H9 (cell line): ENCODE results near the gene TPGS1. TPM values are rescaled to one million over a fixed set of nuclear protein-coding genes. Genes with fewer than 3 reads are reported as not detected.

ENCODE experiments used
- DNase-seq: peaks from one replicate; pipeline ENCODE4 v3.0.0-alpha.2; 2017
- H2AFZ ChIP-seq: one replicate; pipeline ENCODE4 v1.6.1; 2013; ENCODE audit warnings: mild to moderate bottlenecking, low read length, control low read depth, moderate library complexity
- H2AK5ac ChIP-seq: 2 replicates; pipeline ENCODE4 v1.6.1; 2013; ENCODE audit warnings: low read length, control low read depth, mixed read lengths; ENCODE audit not compliant: insufficient read length
- H2BK120ac ChIP-seq: one replicate; pipeline ENCODE4 v1.6.1; 2013; ENCODE audit warnings: low read depth, mild to moderate bottlenecking, low read length, control low read depth, inconsistent platforms; ENCODE audit not compliant: poor library complexity, severe bottlenecking
- H2BK12ac ChIP-seq: 2 replicates; pipeline ENCODE4 v1.6.1; 2013; ENCODE audit warnings: low read length, control low read depth, mixed read lengths, low read depth; ENCODE audit not compliant: insufficient read length
- H2BK15ac ChIP-seq: 2 replicates; pipeline ENCODE4 v1.6.1; 2013; ENCODE audit warnings: low read depth, low read length, control low read depth
- H2BK20ac ChIP-seq: one replicate; pipeline ENCODE4 v1.6.1; 2013; ENCODE audit warnings: low read depth, mild to moderate bottlenecking, low read length, control low read depth, inconsistent platforms; ENCODE audit not compliant: poor library complexity, severe bottlenecking
- H2BK5ac ChIP-seq: 2 replicates; pipeline ENCODE4 v1.6.1; 2013; ENCODE audit warnings: low read length, control low read depth, mixed read lengths; ENCODE audit not compliant: insufficient read length
- H3K14ac ChIP-seq: 2 replicates; pipeline ENCODE4 v1.6.1; 2013; ENCODE audit warnings: low read length, control low read depth; ENCODE audit not compliant: insufficient read depth
- H3K18ac ChIP-seq: 2 replicates; pipeline ENCODE4 v1.6.1; 2013; ENCODE audit warnings: low read depth, mild to moderate bottlenecking, mixed read lengths, low read length, control low read depth; ENCODE audit not compliant: insufficient read length
- H3K23ac ChIP-seq: 2 replicates; pipeline ENCODE4 v1.6.1; 2013; ENCODE audit warnings: low read length, control low read depth, mixed read lengths, low read depth; ENCODE audit not compliant: insufficient read length
- H3K23me2 ChIP-seq: 2 replicates; pipeline ENCODE4 v1.6.1; 2013; ENCODE audit warnings: low read depth, mild to moderate bottlenecking, mixed read lengths, low read length, control low read depth; ENCODE audit not compliant: insufficient read length, poor library complexity, severe bottlenecking
- H3K27ac ChIP-seq: 2 replicates; pipeline ENCODE4 v1.5.1; 2013; ENCODE audit warnings: low read length, control low read depth, mixed read lengths, low read depth; ENCODE audit not compliant: insufficient read length
- H3K27me3 ChIP-seq: 2 replicates; pipeline ENCODE4 v1.6.1; 2013; ENCODE audit warnings: low read length, control low read depth, inconsistent platforms; ENCODE audit not compliant: insufficient read depth
- H3K4ac ChIP-seq: 2 replicates; pipeline ENCODE4 v1.6.1; 2013; ENCODE audit warnings: low read depth, mild to moderate bottlenecking, control low read depth, inconsistent platforms, low read length, moderate library complexity
- H3K4me1 ChIP-seq: 2 replicates; pipeline ENCODE4 v1.6.1; 2013; ENCODE audit warnings: low read length, control low read depth, inconsistent platforms; ENCODE audit not compliant: insufficient read depth
- H3K4me2 ChIP-seq: 2 replicates; pipeline ENCODE4 v1.6.1; 2013; ENCODE audit warnings: low read length, control low read depth, mixed read lengths; ENCODE audit not compliant: insufficient read length, insufficient read depth
- H3K56ac ChIP-seq: 2 replicates; pipeline ENCODE4 v1.6.1; 2013; ENCODE audit warnings: low read depth, mild to moderate bottlenecking, mixed read lengths, low read length, control low read depth; ENCODE audit not compliant: insufficient read length
- H3K79me1 ChIP-seq: 2 replicates; pipeline ENCODE4 v1.6.1; 2013; ENCODE audit warnings: low read depth, mild to moderate bottlenecking, moderate library complexity, low read length, control low read depth, inconsistent platforms; ENCODE audit not compliant: insufficient read depth, poor library complexity, severe bottlenecking
- H3K79me2 ChIP-seq: 2 replicates; pipeline ENCODE4 v1.6.1; 2013; ENCODE audit warnings: low read length, control low read depth, inconsistent platforms; ENCODE audit not compliant: insufficient read depth
- H3K9ac ChIP-seq: 2 replicates; pipeline ENCODE4 v1.6.1; 2013; ENCODE audit warnings: low read length, control low read depth, mixed read lengths; ENCODE audit not compliant: insufficient read length; ENCODE audit errors: extremely low read depth
- H3K9me3 ChIP-seq: one replicate; pipeline ENCODE4 v1.6.1; 2013; ENCODE audit warnings: low read depth, low read length, inconsistent platforms; ENCODE audit not compliant: control insufficient read depth
- H3T11ph ChIP-seq: one replicate; pipeline ENCODE4 v1.6.1; 2013; ENCODE audit warnings: mild to moderate bottlenecking, low read length, control low read depth, inconsistent platforms
- H4K20me1 ChIP-seq: one replicate; pipeline ENCODE4 v1.6.1; 2013; ENCODE audit not compliant: control insufficient read depth, insufficient read length, insufficient read depth
- H4K5ac ChIP-seq: 2 replicates; pipeline ENCODE4 v1.6.1; 2013; ENCODE audit warnings: low read depth, mild to moderate bottlenecking, mixed read lengths, low read length, control low read depth; ENCODE audit not compliant: insufficient read length
- H4K8ac ChIP-seq: replicated peaks from 2 replicates; pipeline ENCODE4 v1.6.1; 2013; ENCODE audit warnings: low read length, control low read depth, mixed read lengths, low read depth; ENCODE audit not compliant: insufficient read length
- H4K91ac ChIP-seq: 2 replicates; pipeline ENCODE4 v1.6.1; 2013; ENCODE audit warnings: low read depth, mild to moderate bottlenecking, moderate library complexity, mixed read lengths, low read length, control low read depth; ENCODE audit not compliant: insufficient read length
- H3K27ac Mint-ChIP-seq, 3 experiments: 2 replicates in 2 of 3; 3 replicates in 1 of 3; pipeline ENCODE4 v1.8.0; 2020 to 2021; ENCODE audit warnings: mixed read lengths in 3 of 3, mild to moderate bottlenecking in 1 of 3, moderate library complexity in 1 of 3
- H3K27me3 Mint-ChIP-seq: 2 replicates; pipeline ENCODE4 v1.8.0; 2021; ENCODE audit warnings: low read depth, mild to moderate bottlenecking, moderate library complexity, mixed read lengths
- H3K36me3 Mint-ChIP-seq, 3 experiments: 2 replicates in 2 of 3; 3 replicates in 1 of 3; pipeline ENCODE4 v1.8.0; 2020 to 2021; ENCODE audit warnings: low read depth in 3 of 3, mixed read lengths in 3 of 3; ENCODE audit not compliant: insufficient read depth in 1 of 3
- H3K4me1 Mint-ChIP-seq, 2 experiments: 2 replicates each; pipeline ENCODE4 v1.8.0; 2020; ENCODE audit warnings: mixed read lengths in 2 of 2
- H3K4me3 Mint-ChIP-seq, 2 experiments: 2 replicates in 1 of 2; 3 replicates in 1 of 2; pipeline ENCODE4 v1.8.0; 2020 to 2021; ENCODE audit warnings: mild to moderate bottlenecking in 2 of 2, mixed read lengths in 2 of 2, moderate library complexity in 1 of 2
- H3K9me3 Mint-ChIP-seq, 2 experiments: 2 replicates in 1 of 2; 3 replicates in 1 of 2; pipeline ENCODE4 v1.8.0; 2020; ENCODE audit warnings: mild to moderate bottlenecking in 2 of 2, mixed read lengths in 2 of 2, moderate library complexity in 1 of 2
- CTCF ChIP-seq: fragments of 200-600 bp; sonication (generic); conservative IDR thresholded peaks from 3 replicates; pipeline ENCODE4 v1.8.0; 2021; ENCODE audit warnings: antibody characterized with exemption, mild to moderate bottlenecking
- WGBS: extraction: QIAGEN DNeasy Blood & Tissue Kit; methylation state at CpG from one replicate; pipeline ENCODE4 v1.1.7; 2013; ENCODE audit warnings: missing lambda C conversion rate, low lambda C conversion rate, mixed read lengths; ENCODE audit not compliant: insufficient read length; ENCODE audit errors: extremely low coverage; 5-methylcytosine and 5-hydroxymethylcytosine counted together
- total RNA-seq: library from RNA; stranded (reverse); gene quantifications from 2 replicates; pipeline ENCODE4 v1.2.1, GENCODE V29; 2021

Gene TPGS1
- total RNA-seq, 1 experiment from 2014 or later: 7.4 TPM

GRCh38 chr19:497491-497868 is 9.8 kb upstream of the TPGS1 start:
- Histone ChIP-seq H3K18ac (no peak overlapping the region), H4K20me1 (no peaks in the 10 kb centered on the region), H3K14ac (no peak overlapping the region), H3K27me3 (peaks cover 14% of the 10 kb centered on the region; the same call in 1 of the 2 replicates), H2BK15ac (no peak overlapping the region), H2BK20ac (no peak overlapping the region), H3K56ac (no peak overlapping the region), H3K9ac (no peak overlapping the region), H3K4ac (no peak overlapping the region), H2BK120ac (no peak overlapping the region), H3T11ph (no peak overlapping the region), H3K27ac (no peak overlapping the region), H2BK5ac (no peak overlapping the region), H3K79me2 (no peaks in the 10 kb centered on the region), H4K91ac (no peak overlapping the region), H4K5ac (no peak overlapping the region), H4K8ac (no peak overlapping the region), H3K23me2 (peaks cover 9% of the 10 kb centered on the region), H3K4me2 (peak overlapping the region; percentile 48), H3K79me1 (no peaks in the 10 kb centered on the region), H2AFZ (no peak overlapping the region), H3K9me3 (no peaks in the 10 kb centered on the region), H3K4me1 (no peaks in the 10 kb centered on the region), H2BK12ac (no peak overlapping the region), H2AK5ac (no peak overlapping the region), H3K23ac (no peak overlapping the region)
- peaks cover 58% of the 10 kb centered on the region for H3K27me3 Mint-ChIP-seq
- no peak overlapping the region for H3K27ac Mint-ChIP-seq
- TF ChIP-seq CTCF: no peak
- peaks cover 0 to 2% (median 0%) of the 10 kb centered on the region in 3 experiments; a peak in 2 of 7 replicates for H3K36me3 Mint-ChIP-seq
- DNase-seq: no peak
- peak overlapping the region; percentile 37 to 81 for H3K4me3 Mint-ChIP-seq
- peaks cover 8 to 10% of the 10 kb centered on the region in 2 experiments for H3K9me3 Mint-ChIP-seq
- peaks cover under 1 to 16% of the 10 kb centered on the region in 2 experiments; a peak in 3 of 4 replicates for H3K4me1 Mint-ChIP-seq
- no CpG with 5 or more reads among the region's 36 CpGs for WGBS
